Stimulated activated CD8-positive, alpha-beta memory T cell treated with anti-CD3 and anti-CD28 coated beads, Interleukin-2, amount 100 ng/mL, for 48 hours (primary cell): ENCODE measurements around the gene NPNT.

ENCODE experiments used
- DNase-seq, 2 donors: peaks; one replicate each; pipeline ENCODE4 v3.0.0-alpha.2; 2020; ENCODE audit warnings: low read depth in 2 of 2

The NPNT gene

GRCh38 chr4:105970371-105970770, 75.1 kb downstream of the NPNT start:
- DNase-seq = no peak

GRCh38 chr4:105971036-105971435, 75.8 kb downstream of the NPNT start:
- DNase-seq = no peak

GRCh38 chr4:105972946-105973621, 77.8 kb downstream of the NPNT start:
- DNase-seq = no peak

GRCh38 chr4:105976915-105977314, 81.6 kb downstream of the NPNT start:
- no peak for DNase-seq

GRCh38 chr4:105978684-105979296, 83.5 kb downstream of the NPNT start:
- DNase-seq = no peak

GRCh38 chr4:105979506-105979905, 84.2 kb downstream of the NPNT start:
- DNase-seq = no peak

- DNase-seq = no peak
These were observed 93.4 kb downstream of the NPNT start for GRCh38 chr4:105988671-105989070.

- DNase-seq = no peak
These were observed 94.4 kb downstream of the NPNT start for GRCh38 chr4:105989485-105990242.

- DNase-seq = no peak
These were observed 95.7 kb downstream of the NPNT start for GRCh38 chr4:105990933-105991332.

- DNase-seq = no peak
These were observed 96.5 kb downstream of the NPNT start for GRCh38 chr4:105991726-105992125.

- DNase-seq = no peak
These were observed 97.5 kb downstream of the NPNT start for GRCh38 chr4:105992641-105993305.

GRCh38 chr4:105994061-105994460, 98.8 kb downstream of the NPNT start:
- no peak for DNase-seq

- no peak for DNase-seq
These were observed 99.7 kb downstream of the NPNT start for GRCh38 chr4:105994841-105995501.

GRCh38 chr4:105996845-105997244, 101.6 kb downstream of the NPNT start:
- DNase-seq = no peak

- no peak for DNase-seq
These were observed 103.1 kb downstream of the NPNT start for GRCh38 chr4:105998171-105999063.

GRCh38 chr4:106002994-106003393, 107.7 kb downstream of the NPNT start:
- no peak for DNase-seq

GRCh38 chr4:106010761-106011160, 115.5 kb downstream of the NPNT start:
- no peak for DNase-seq

- DNase-seq = no peak
These were observed 116.1 kb downstream of the NPNT start for GRCh38 chr4:106011387-106011786.

GRCh38 chr4:106017975-106018374, 122.7 kb downstream of the NPNT start:
- DNase-seq = no peak

GRCh38 chr4:106019771-106020170, 124.5 kb downstream of the NPNT start:
- DNase-seq = no peak
